ENCODE results near the gene SYCP3.

SYCP3 gene

GRCh38 chr12:101694297-101694848 is 44.9 kb downstream of the SYCP3 start:
- Histone ChIP-seq H3K4me3 (ENCODE audit: low read length) (no peak overlapping the region), H3K9me2 (replicated peaks; ENCODE audit: control insufficient read depth, low read length) (no peaks in the 10 kb centered on the region), H3K27ac (ENCODE audit: low read depth, low read length) (no peak overlapping the region), H3K27me3 (ENCODE audit: control insufficient read depth, low read length) (no peaks in the 10 kb centered on the region), H3K79me2 (ENCODE audit: control insufficient read depth, low read length) (peaks cover 16% of the 10 kb centered on the region), H3K4me1 (ENCODE audit: control insufficient read depth, low read length) (peaks cover 28% of the 10 kb centered on the region), H3K36me3 (ENCODE audit: control insufficient read depth, low read length) (peaks cover 5% of the 10 kb centered on the region; the same call in 1 of the 2 replicates), H3F3A (ENCODE audit: control insufficient read depth, insufficient read depth) (no peaks in the 10 kb centered on the region), H4K20me1 (ENCODE audit: control insufficient read depth, insufficient read depth, low read depth, low read length) (no peaks in the 10 kb centered on the region), H3K4me2 (ENCODE audit: low read length) (no peak overlapping the region), H3K9me3 (ENCODE audit: control insufficient read depth, insufficient read depth, low read length) (no peaks in the 10 kb centered on the region)
- TF ChIP-seq EZH2phosphoT487 (IDR thresholded peaks at IDR 0.05; ENCODE audit: borderline replicate concordance, low read length) (no peak), CTCF (IDR thresholded peaks at IDR 0.05; ENCODE audit: low read depth, low read length, poor library complexity, severe bottlenecking) (no peak)

- Histone ChIP-seq H3K4me3 (ENCODE audit: low read length) (no peak overlapping the region), H3K27me3 (ENCODE audit: control insufficient read depth, low read length) (no peaks in the 10 kb centered on the region), H3K9me2 (replicated peaks; ENCODE audit: control insufficient read depth, low read length) (no peaks in the 10 kb centered on the region), H3K79me2 (ENCODE audit: control insufficient read depth, low read length) (no peaks in the 10 kb centered on the region), H4K20me1 (ENCODE audit: control insufficient read depth, insufficient read depth, low read depth, low read length) (no peaks in the 10 kb centered on the region), H3F3A (ENCODE audit: control insufficient read depth, insufficient read depth) (no peaks in the 10 kb centered on the region), H3K9me3 (ENCODE audit: control insufficient read depth, insufficient read depth, low read length) (no peaks in the 10 kb centered on the region), H3K36me3 (ENCODE audit: control insufficient read depth, low read length) (no peaks in the 10 kb centered on the region), H3K4me2 (ENCODE audit: low read length) (no peak overlapping the region), H3K27ac (ENCODE audit: low read depth, low read length) (no peak overlapping the region), H3K4me1 (ENCODE audit: control insufficient read depth, low read length) (peaks cover 13% of the 10 kb centered on the region)
- no peak for TF ChIP-seq CTCF (IDR thresholded peaks at IDR 0.05; ENCODE audit: low read depth, low read length, poor library complexity, severe bottlenecking)
- no peak for TF ChIP-seq EZH2phosphoT487 (IDR thresholded peaks at IDR 0.05; ENCODE audit: borderline replicate concordance, low read length)
Measured at GRCh38 chr12:101691503-101692096, 47.7 kb downstream of the SYCP3 start.

GRCh38 chr12:101690544-101691098 is 48.6 kb downstream of the SYCP3 start:
- no peak overlapping the region for H3K4me2 ChIP-seq (ENCODE audit: low read length)

More at GRCh38 chr12:101690544-101691098, 48.6 kb downstream of the SYCP3 start:
- Histone ChIP-seq H3F3A (ENCODE audit: control insufficient read depth, insufficient read depth) (no peaks in the 10 kb centered on the region), H3K36me3 (ENCODE audit: control insufficient read depth, low read length) (no peaks in the 10 kb centered on the region), H4K20me1 (ENCODE audit: control insufficient read depth, insufficient read depth, low read depth, low read length) (no peaks in the 10 kb centered on the region), H3K79me2 (ENCODE audit: control insufficient read depth, low read length) (no peaks in the 10 kb centered on the region), H3K27me3 (ENCODE audit: control insufficient read depth, low read length) (no peaks in the 10 kb centered on the region), H3K27ac (ENCODE audit: low read depth, low read length) (no peak overlapping the region), H3K9me3 (ENCODE audit: control insufficient read depth, insufficient read depth, low read length) (no peaks in the 10 kb centered on the region), H3K4me3 (ENCODE audit: low read length) (no peak overlapping the region), H3K9me2 (replicated peaks; ENCODE audit: control insufficient read depth, low read length) (no peaks in the 10 kb centered on the region), H3K4me1 (ENCODE audit: control insufficient read depth, low read length) (peaks cover 8% of the 10 kb centered on the region)
- TF ChIP-seq EZH2phosphoT487 (IDR thresholded peaks at IDR 0.05; ENCODE audit: borderline replicate concordance, low read length) = no peak
- no peak for TF ChIP-seq CTCF (IDR thresholded peaks at IDR 0.05; ENCODE audit: low read depth, low read length, poor library complexity, severe bottlenecking)
